ENCODE measurements around the gene INPP5J.
"Not testable (repeated sequence)": the region's sequence is repeated elsewhere in the genome, so short reads cannot be mapped to it uniquely, and the experiment has no call there.

The INPP5J gene

GRCh38 chr22:31088233-31088986 is 34.4 kb upstream of the INPP5J start:
- DNase-seq (ENCODE audit: low read depth in 2 of 2) = no peak

- DNase-seq (ENCODE audit: low read depth in 2 of 2) = no peak
These were observed 33.3 kb upstream of the INPP5J start for GRCh38 chr22:31089160-31090100.

DNA sequence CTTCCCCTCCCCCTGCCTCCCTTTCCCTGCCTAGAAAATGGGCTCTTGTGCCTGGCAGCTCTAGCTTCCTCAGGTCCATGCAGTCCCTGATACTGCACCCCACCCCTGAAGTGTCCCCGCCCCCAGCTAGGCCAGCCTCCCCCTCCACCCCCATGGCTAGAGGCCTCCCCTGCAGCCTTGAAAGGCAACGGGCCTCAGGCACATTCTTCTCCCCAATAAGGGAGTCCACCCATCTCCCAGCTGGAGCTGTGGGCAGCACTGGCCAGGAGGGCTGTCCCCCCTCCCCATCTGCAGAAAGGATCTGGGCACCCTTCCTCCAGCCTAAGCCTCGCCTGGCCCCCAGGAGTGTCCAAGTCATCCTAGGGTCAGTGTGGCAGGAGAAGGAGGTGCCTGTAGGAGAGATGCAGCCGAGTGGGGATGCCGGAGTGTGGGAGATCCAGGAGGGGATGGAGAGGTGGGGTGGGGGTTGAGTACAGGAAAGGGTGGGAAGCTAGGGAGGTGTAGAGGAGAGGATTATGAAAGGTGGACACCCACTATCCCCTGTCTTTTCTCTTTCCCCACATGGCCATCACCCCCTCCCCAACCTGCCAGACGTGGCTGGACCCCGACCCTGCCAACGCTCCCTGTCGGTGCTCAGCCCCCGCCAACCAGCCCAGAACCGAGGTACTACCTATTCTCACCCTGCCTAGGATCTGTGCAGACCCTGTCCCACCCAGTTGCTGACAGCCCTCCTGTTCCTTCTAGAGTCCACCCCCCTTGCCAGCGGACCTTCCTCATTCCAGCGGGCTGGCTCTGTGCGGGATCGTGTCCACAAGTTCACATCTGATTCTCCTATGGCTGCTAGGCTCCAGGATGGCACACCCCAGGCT is 32.3 kb upstream of the INPP5J start:
- DNase-seq (ENCODE audit: low read depth in 2 of 2) = no peak

DNA sequence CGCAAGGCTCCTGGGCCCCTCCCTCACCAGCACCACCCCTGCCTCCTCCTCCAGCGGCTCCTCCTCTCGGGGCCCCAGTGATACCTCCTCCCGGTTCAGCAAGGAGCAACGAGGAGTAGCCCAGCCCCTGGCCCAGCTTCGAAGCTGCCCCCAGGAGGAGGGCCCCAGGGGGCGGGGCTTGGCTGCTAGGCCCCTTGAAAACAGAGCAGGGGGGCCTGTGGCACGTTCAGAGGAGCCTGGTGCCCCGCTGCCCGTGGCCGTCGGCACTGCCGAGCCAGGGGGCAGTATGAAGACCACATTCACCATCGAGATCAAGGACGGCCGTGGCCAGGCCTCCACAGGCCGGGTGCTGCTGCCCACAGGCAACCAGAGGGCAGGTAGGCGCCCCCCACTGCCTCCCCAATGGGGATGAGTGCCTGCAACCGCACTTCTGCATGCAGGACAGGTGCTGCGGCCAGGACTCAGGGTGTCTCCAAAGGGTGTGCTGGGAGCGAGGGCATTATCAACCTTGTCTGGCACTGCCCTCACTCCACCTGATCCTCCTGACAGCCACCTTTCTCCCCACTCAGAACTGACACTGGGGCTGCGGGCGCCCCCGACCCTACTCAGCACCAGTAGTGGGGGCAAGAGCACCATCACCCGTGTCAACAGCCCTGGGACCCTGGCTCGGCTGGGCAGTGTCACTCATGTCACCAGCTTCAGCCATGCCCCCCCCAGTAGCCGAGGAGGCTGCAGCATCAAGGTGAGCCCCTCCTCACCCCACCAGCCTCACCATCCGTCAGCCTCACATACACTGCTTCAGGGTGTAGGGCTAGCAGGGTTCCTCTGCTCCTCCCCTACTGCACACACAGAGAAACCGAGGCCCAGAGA is 31.4 kb upstream of the INPP5J start:
- DNase-seq (ENCODE audit: low read depth in 2 of 2) = no peak

DNA sequence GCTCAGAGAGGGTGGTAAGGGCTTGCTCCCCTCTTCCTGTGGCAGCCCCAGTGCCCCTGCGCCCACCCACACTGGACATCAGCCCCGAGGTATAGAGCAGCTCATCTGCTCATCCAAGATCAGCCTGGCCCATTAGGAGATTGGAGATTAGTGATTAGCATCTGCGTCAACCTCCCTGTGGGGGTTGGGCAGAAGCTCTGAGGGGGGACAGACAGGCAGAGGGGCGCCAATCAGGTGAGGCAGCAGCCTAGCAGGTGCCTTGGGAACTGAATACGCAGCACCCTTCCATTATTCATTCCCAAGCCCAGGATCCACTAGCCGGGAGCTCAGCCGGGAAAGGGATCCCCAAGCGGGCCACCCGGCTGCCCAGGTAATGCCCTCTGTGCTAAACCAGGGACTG is 30.6 kb upstream of the INPP5J start:
- no peak for DNase-seq (ENCODE audit: low read depth in 2 of 2)

GRCh38 chr22:31093086-31093850 is 29.5 kb upstream of the INPP5J start:
- no peak for DNase-seq (ENCODE audit: low read depth in 2 of 2)

DNA sequence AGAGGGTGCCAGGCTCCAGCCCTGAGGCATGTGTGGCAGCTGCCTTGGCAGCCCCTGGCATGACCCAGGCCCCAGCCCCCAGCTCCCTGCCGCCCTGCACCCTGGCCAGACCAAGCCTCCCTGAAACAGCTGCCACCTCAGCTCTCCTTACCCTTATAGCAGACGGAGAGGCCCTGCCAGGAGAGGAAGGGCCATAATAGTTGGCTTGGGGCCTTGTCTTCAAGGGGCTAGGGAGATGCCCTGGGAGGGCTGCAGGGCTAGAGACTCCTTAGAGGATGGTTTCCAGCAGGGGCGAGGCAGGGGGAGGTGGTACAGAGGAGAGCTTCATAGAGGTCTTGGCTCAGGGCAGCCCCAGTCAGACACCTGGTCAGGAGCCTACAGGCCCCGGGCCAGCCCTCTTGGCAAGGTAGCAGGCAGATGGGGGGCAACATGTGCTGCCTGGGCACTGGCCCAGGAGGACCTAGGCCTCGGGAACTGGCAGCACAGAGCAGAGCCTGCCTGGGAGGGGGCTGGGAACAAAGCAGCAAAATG is 28.7 kb upstream of the INPP5J start:
- no peak for DNase-seq (ENCODE audit: low read depth in 2 of 2)

GRCh38 chr22:31094741-31095140 is 28.0 kb upstream of the INPP5J start:
- DNase-seq (ENCODE audit: low read depth in 2 of 2) = no peak

- no peak for DNase-seq (ENCODE audit: low read depth in 2 of 2)
These were observed 27.0 kb upstream of the INPP5J start for GRCh38 chr22:31095637-31096249.

GRCh38 chr22:31096657-31097279 is 26.0 kb upstream of the INPP5J start:
- DNase-seq (ENCODE audit: low read depth in 2 of 2) = no peak

GRCh38 chr22:31097539-31097938 is 25.2 kb upstream of the INPP5J start:
- not testable (repeated sequence) for DNase-seq (ENCODE audit: low read depth in 2 of 2)

DNA sequence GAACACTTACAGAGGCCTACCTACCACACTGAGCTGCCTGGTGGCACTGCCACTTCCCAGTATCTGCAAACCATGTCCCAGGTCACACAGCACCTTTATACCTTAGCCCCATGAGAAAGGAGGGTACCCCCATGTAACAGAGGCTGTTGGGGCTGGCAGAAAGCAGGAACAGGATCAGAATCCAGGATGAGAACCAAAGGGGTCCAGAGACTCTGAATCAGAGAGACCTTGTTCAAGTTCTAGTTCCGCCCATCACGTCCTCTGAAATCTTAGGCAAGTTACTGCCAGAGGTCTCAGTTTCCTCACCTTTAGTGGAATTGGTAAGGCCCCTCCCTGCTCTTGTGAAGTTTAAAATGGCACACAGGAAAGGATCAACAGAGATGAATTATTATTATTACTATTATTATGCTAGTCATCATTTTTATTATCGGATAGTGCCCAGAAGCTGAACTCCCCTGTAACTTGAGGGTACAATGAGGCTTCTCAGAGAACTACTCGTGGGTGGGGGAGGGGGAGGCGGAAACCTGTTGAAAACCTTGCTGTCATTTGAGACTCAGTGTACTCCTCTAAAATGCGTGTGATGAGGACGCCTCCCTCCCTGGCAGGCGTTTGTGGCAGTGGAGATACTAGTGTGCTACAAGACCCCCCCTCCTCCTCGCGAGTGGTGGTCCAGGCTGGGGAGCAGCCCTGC is 24.7 kb upstream of the INPP5J start:
- DNase-seq (ENCODE audit: low read depth in 2 of 2) = no peak

GRCh38 chr22:31098632-31099110 is 24.1 kb upstream of the INPP5J start:
- DNase-seq (ENCODE audit: low read depth in 2 of 2) = no peak

GRCh38 chr22:31099386-31099785 is 23.4 kb upstream of the INPP5J start:
- DNase-seq (ENCODE audit: low read depth in 2 of 2) = no peak

DNA sequence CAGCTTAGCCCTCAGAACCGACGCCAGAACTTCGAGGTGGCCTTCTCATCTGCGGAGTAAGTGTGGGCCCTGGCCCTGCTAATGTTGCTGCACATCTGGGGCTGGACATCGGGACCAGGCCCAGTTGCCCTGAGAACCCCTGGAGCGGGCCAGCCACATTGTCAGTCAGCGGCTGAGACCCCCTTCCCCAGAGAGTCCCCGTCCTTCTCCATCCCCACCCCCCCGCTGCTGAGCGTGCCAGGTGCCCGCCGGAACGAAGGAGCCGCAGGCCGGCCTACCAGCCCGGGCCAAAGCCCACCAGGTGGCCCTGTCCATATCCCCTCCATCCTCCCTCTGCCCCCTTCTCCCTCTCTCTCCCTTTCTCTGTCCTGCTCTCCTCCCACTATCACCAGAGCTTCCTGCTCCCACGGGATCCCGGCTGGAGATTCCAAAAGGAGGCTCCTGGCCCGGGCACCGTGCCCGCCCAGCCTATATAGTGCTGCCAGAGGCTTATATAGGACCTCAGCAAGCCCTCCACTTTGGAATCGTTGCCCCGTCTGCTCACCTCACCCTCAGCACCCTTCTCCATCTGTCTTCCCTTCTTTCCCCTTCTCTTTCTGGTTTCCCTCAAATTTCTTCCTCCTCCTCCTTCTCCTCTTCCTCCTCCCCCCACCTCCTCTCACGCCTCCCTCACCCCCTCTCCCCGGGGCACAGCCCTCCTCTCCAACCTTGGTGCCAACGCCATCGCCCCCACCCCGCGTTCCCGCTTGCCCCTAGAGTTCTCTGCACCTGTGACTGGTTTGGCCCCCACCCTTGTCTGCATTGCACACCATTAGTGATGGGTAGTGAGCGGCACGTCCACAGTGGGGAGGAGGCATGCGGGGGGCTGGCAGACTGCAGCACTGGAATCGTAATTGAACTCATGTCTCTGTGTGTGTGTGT is 22.7 kb upstream of the INPP5J start:
- DNase-seq (ENCODE audit: low read depth in 2 of 2) = no peak

GRCh38 chr22:31100762-31101525 is 21.8 kb upstream of the INPP5J start:
- DNase-seq (ENCODE audit: low read depth in 2 of 2) = no peak
